AG04450 (cell line): ENCODE measurements around the gene DLGAP4. TPM values are rescaled to one million over a fixed set of nuclear protein-coding genes. Genes with fewer than 3 reads are reported as not detected.

Source experiments
- CTCF ChIA-PET: fragments of 300-600, 350-600 bp; formaldehyde crosslinking; extraction: SDS; loops from one replicate; lab custom pipeline; 2022; ENCODE audit warnings: antibody characterized with exemption, inconsistent platforms; lab: Charles Lee
- POLR2A ChIA-PET: fragments of 350-600 bp; formaldehyde crosslinking; extraction: SDS; loops from one replicate; lab custom pipeline; 2021; ENCODE audit warnings: antibody characterized with exemption, inconsistent platforms; lab: Yijun Ruan, JAX
- DNase-seq: peaks from one replicate; pipeline ENCODE4 v3.0.0-alpha.2; 2011; ENCODE audit warnings: low read depth, low spot score
- H3K27ac ChIP-seq: one replicate; pipeline ENCODE4 v1.5.1; 2012; ENCODE audit warnings: low read depth, low read length, control low read depth
- H3K27me3 ChIP-seq: one replicate; pipeline ENCODE4 v1.6.0; 2012; ENCODE audit warnings: low read length; ENCODE audit not compliant: control insufficient read depth, insufficient read depth
- H3K4me3 ChIP-seq: 2 replicates; pipeline ENCODE4 v1.5.1; 2011; ENCODE audit warnings: mild to moderate bottlenecking, low read depth, low read length, control low read depth
- H3K9me3 ChIP-seq: 2 replicates; pipeline ENCODE4 v1.5.1; 2012; ENCODE audit warnings: low read length; ENCODE audit not compliant: control insufficient read depth, insufficient read depth
- CTCF ChIP-seq: IDR thresholded peaks from 2 replicates; pipeline ENCODE4 v1.5.1; 2011; ENCODE audit warnings: low read depth, low read length, control low read depth, inconsistent platforms
- polyA plus RNA-seq: library from polyadenylated mRNA; depleted of rRNA; stranded (reverse); fragments of >200 nt; gene quantifications from 2 replicates; pipeline ENCODE4 v1.2.3, GENCODE V29; 2011

DLGAP4 gene
- polyA plus RNA-seq, 1 experiment: 17.7 TPM

- POLR2A ChIA-PET: no interaction called here
- no peak overlapping the region for H3K27ac ChIP-seq
- H3K4me3 ChIP-seq: no peak overlapping the region
- H3K9me3 ChIP-seq: no peaks in the 10 kb centered on the region
- CTCF ChIA-PET: no interaction called here
- peaks cover 29% of the 10 kb centered on the region for H3K27me3 ChIP-seq
- no peak for DNase-seq
- no peak for TF ChIP-seq CTCF
Observed at GRCh38 chr20:36396847-36397630, 90.9 kb downstream of the DLGAP4 start.

GRCh38 chr20:36398515-36398914 is 92.4 kb downstream of the DLGAP4 start:
- Histone ChIP-seq H3K4me3 (no peak overlapping the region), H3K27ac (no peak overlapping the region), H3K9me3 (no peaks in the 10 kb centered on the region), H3K27me3 (peaks cover 38% of the 10 kb centered on the region)
- ChIA-PET POLR2A (interaction anchor here (0.5 kb wide), 1 partner anchor 14 kb away, joined by 4 read pairs; no protein-coding TSS in a partner anchor), CTCF (no interaction called here)
- no peak for DNase-seq
- TF ChIP-seq CTCF: no peak

- H3K9me3 ChIP-seq: no peaks in the 10 kb centered on the region
- POLR2A ChIA-PET: no interaction called here
- peaks cover 36% of the 10 kb centered on the region for H3K27me3 ChIP-seq
- TF ChIP-seq CTCF: peak; percentile 21; the same call in 1 of the 2 replicates
- no peak overlapping the region for H3K27ac ChIP-seq
- CTCF ChIA-PET: interaction anchor here (0.6 to 1.2 kb wide), 4 partner anchors 40 to 197 kb away, joined by 3 to 6 read pairs (median 4); no protein-coding TSS in a partner anchor
- no peak for DNase-seq
- H3K4me3 ChIP-seq: no peak overlapping the region
Observed at GRCh38 chr20:36399147-36399968, 93.2 kb downstream of the DLGAP4 start.

GRCh38 chr20:36399969-36400545 is 93.9 kb downstream of the DLGAP4 start:
- Histone ChIP-seq H3K27ac (no peak overlapping the region), H3K9me3 (no peaks in the 10 kb centered on the region), H3K27me3 (peaks cover 36% of the 10 kb centered on the region), H3K4me3 (no peak overlapping the region)
- DNase-seq: no peak
- ChIA-PET CTCF (interaction anchor here (0.6 to 1.2 kb wide), 4 partner anchors 39 to 197 kb away, joined by 3 to 6 read pairs (median 4); no protein-coding TSS in a partner anchor), POLR2A (no interaction called here)
- TF ChIP-seq CTCF: no peak
